Muscle layer of duodenum (tissue), 2 donors: ENCODE measurements around the gene PURA.

Experiments used
- H3K27ac ChIP-seq: one replicate; pipeline ENCODE4 v1.7.0; 2013; ENCODE audit warnings: mild to moderate bottlenecking, low read length
- H3K27me3 ChIP-seq: one replicate; pipeline ENCODE4 v1.7.0; 2013; ENCODE audit warnings: low read depth, mild to moderate bottlenecking, control low read depth, low read length
- H3K36me3 ChIP-seq, 2 donors: one replicate each; pipeline ENCODE4 v1.7.0; 2013; ENCODE audit warnings: low read length in 2 of 2, control low read depth in 1 of 2, mild to moderate bottlenecking in 1 of 2; ENCODE audit not compliant: insufficient read depth in 2 of 2, control insufficient read depth in 1 of 2
- H3K4me1 ChIP-seq, 2 donors: one replicate each; pipeline ENCODE4 v1.7.0; 2013; ENCODE audit warnings: low read length in 2 of 2, mild to moderate bottlenecking in 2 of 2, control low read depth in 1 of 2, moderate library complexity in 1 of 2; ENCODE audit not compliant: insufficient read depth in 2 of 2, control insufficient read depth in 1 of 2
- H3K4me3 ChIP-seq, 2 donors: one replicate each; pipeline ENCODE4 v1.7.0; 2013; ENCODE audit warnings: low read length in 2 of 2, low read depth in 1 of 2, mild to moderate bottlenecking in 1 of 2
- H3K9me3 ChIP-seq, 2 donors: one replicate each; pipeline ENCODE4 v1.7.0; 2013; ENCODE audit warnings: low read length in 2 of 2, control low read depth in 1 of 2, mild to moderate bottlenecking in 1 of 2; ENCODE audit not compliant: control insufficient read depth in 1 of 2
- donor health status: healthy.

Gene PURA

DNA sequence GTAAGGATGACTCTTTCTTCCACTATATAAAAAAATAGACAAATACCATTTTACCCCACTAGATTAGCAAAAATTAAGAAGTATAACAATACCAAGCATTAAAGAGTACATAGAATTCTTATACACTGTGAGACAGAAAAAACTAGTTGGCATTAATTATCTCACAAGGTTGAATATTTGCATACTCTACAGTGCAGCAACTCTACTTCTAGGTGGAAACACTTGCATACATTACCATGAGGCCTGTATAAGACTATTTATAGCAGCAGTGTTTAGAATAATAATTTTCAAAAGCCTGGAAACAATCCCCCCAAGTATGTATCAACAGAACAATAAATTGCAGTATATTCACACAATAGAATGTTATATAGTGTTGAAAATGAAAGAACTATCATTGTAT is 19.0 kb upstream of the PURA start:
- no peak overlapping the region for H3K4me3 ChIP-seq
- no peaks in the 10 kb centered on the region for H3K27me3 ChIP-seq
- H3K4me1 ChIP-seq: no peaks in the 10 kb centered on the region
- H3K27ac ChIP-seq: no peak overlapping the region
- no peaks in the 10 kb centered on the region for H3K36me3 ChIP-seq
- H3K9me3 ChIP-seq: peaks cover 8 to 14% of the 10 kb centered on the region in 2 donors

DNA sequence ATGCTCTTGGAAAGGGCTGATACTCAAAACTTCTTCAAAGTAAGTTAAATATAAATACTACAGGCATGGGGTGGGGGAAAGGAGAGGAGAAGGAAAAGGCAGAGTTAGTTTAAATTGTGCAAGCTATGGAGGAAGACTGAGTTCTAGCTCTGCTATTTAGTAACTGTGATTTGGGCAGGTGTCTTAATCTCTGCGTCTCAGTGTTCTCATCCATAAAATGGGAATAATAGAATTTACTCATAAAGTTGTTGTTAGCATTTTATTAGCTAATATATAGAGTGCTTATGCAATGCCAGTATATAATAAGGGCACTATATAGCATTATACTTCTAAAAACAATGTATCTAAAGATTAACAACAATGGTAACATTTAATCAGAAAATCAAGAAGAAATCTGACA is 12.7 kb upstream of the PURA start:
- Histone ChIP-seq H3K36me3 (no peaks in the 10 kb centered on the region), H3K27me3 (no peaks in the 10 kb centered on the region), H3K4me1 (no peaks in the 10 kb centered on the region), H3K27ac (no peak overlapping the region), H3K9me3 (no peaks in the 10 kb centered on the region), H3K4me3 (no peak overlapping the region)

DNA sequence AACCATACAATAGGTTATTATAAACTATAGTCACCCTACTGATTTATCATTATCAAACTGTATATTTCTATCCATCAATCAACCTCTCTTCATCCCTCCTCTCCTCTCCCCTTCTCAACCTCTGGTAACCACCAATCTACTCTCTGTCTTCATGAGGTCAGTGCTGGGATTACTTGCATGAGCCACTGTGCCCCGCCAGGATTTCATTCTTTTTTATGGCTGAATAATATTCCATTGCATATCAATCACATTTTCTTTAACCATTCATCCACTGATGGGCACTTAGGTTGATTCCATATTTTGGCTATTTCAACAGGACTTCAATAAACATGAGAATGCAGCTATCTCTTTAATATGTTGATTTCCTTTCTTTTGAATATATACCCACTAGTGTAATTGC is 10.8 kb upstream of the PURA start:
- Histone ChIP-seq H3K4me1 (peaks cover 0 to under 1% of the 10 kb centered on the region in 2 donors), H3K9me3 (no peaks in the 10 kb centered on the region), H3K27ac (no peak overlapping the region), H3K36me3 (no peaks in the 10 kb centered on the region), H3K4me3 (no peak overlapping the region), H3K27me3 (no peaks in the 10 kb centered on the region)

DNA sequence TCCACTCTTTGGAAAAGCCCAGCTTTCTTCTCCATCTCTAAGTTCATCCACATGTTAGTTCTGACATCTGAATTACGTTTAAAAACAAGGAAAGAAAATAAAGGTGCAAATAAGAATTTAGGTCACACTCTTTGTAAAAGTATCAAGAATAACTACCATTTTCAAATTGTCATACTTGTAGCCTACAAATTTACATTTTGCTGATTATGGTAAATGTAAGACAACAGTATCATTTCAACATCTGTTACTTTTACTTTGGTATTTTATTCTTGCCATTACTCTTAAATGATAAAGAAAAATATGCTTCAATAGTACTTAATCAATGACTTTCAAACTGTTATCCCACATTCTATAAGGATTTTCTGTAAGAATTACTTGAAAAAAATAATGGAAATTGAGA is 9.8 kb upstream of the PURA start:
- peaks cover 0 to 9% of the 10 kb centered on the region in 2 donors for H3K4me1 ChIP-seq
- no peak overlapping the region for H3K4me3 ChIP-seq
- no peak overlapping the region for H3K27ac ChIP-seq
- no peaks in the 10 kb centered on the region for H3K27me3 ChIP-seq
- H3K9me3 ChIP-seq: no peaks in the 10 kb centered on the region
- no peaks in the 10 kb centered on the region for H3K36me3 ChIP-seq

DNA sequence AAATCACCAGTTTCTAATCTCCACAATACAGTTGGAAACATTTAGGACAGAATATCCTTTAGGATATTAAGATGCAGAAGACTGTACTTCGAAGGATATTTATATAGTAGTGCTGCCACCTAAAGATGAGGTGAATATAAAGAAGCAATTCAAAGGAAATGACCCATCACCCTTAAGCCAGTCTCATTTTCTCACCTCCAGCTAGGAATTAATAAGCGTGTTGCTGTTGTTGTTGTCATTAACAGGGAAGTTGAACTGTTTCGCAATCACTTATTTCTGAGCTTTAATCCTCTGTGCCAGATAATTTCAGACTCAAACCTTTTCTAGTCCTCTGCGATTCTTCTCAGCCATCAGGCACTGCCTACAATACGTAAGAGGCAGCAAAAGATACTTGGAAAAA is 7.8 kb upstream of the PURA start:
- no peak overlapping the region for H3K27ac ChIP-seq
- H3K36me3 ChIP-seq: no peaks in the 10 kb centered on the region
- no peak overlapping the region for H3K4me3 ChIP-seq
- H3K27me3 ChIP-seq: no peaks in the 10 kb centered on the region
- no peaks in the 10 kb centered on the region for H3K9me3 ChIP-seq
- peaks cover 0 to 16% of the 10 kb centered on the region in 2 donors for H3K4me1 ChIP-seq

DNA sequence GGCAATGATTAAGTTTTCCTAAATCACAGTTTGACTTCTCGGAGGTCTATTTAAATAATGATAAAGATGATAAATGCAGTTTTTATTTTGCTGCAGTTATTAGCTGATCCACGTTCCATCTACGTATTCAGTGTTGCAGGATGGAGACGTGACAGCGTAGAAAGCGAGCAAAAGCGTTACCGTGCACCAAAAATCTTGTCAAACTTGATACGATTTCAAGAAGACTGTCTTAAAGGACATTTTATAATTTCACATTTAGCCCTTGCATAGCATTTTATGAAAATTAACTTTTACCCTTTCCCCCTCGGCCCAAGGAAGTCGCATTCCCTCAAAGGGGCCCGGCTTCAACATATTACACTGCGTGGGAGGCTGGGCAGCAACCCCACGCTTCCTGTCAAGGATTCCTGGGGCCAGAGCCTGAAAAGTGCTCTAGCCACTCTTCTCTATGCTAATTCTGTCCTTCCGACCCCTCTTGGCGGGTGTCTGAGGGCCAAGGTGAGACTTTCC is 7.1 kb upstream of the PURA start:
- Histone ChIP-seq H3K27me3 (no peaks in the 10 kb centered on the region), H3K9me3 (no peaks in the 10 kb centered on the region), H3K36me3 (no peaks in the 10 kb centered on the region), H3K4me3 (peak overlapping the region; percentile 47 to 87), H3K4me1 (peaks cover 0 to 22% of the 10 kb centered on the region in 2 donors), H3K27ac (peak overlapping the region; percentile 93)

DNA sequence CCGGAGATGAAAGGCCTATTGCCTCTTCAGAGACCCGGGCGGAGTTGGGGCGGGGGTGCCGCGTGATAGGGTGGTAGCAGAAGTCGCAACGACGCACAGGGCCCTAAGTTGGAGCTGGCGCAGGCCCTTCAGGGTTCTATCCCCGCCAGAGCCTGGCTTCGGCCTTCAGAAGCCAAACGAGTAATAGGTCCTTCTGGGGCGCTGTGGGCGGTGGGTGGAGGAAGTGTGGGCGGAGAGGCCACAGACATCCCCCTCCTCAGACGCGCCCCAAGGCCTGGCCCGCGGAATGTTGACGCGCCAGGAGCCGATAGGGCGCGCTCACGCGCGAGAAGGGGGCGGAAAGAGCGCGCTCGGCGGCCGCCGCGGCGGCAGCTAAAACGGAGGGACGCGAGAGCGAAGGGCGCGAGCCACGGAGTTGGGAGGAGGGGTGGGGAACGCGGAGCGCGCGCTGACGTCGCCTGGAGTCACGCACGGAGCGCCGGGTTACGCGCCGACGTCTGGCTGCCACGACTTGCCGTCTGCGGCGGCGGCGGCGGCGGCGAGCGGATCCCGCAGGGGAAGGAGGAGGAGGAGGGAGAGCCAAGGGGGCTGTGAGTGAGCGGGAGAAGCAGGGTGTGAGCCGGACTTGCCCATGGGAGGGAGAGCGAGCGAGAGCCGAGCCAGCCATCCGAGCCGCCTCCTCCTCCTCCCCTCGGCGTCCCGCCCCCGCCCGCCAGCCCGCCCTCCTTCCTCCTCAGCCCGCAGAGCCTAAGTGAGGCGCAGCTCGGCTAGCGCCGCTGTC is 6.4 kb upstream of the PURA start:
- Histone ChIP-seq H3K27ac (peak overlapping the region; percentile 93), H3K9me3 (no peaks in the 10 kb centered on the region), H3K4me3 (peak overlapping the region; percentile 80 to 87), H3K27me3 (no peaks in the 10 kb centered on the region), H3K36me3 (no peaks in the 10 kb centered on the region), H3K4me1 (peaks cover 0 to 29% of the 10 kb centered on the region in 2 donors)

DNA sequence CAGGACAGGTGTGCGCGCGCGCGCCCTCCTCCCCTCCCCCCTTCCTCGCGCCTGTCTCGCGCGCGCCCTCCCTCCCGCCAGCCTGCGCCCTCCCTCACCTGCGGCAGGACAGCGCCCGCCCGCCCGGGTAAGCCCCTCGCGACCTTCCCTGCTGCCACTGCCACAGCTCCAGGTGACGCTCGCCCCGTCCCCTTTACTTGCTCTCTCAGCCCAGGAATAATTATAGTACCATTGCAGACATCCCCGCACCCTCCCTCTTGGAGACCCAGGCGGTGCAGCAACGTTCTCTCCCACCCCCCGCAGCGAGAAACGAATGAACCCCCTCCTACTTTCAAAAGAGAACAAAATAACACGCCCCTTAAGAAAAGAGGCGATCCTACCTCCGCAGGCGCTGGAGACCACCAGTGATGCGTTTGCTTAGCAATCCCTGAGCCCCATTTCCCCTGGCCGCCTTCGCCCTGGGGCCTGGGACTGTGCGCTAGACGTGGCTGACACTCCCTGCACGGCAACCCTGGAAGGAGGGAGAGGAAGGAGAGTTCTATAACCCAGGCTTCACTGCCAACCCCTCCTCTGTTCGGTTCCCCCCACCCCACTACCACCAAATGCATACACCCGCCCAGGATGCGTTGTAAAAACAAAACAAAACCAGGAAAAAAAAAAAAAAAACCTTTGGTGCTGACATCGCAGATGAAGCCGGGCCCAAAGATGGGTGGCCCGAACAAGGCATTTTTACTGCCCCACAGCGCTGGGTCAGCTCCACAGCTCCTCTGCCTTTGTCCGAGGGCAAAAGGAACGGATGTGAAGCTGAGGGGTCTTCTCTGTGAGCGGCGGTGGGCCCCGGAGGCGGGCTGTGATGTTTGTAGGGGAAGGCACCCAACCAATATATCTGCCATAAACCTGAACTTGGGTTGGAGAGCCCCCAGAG is 5.6 kb upstream of the PURA start:
- Histone ChIP-seq H3K9me3 (no peaks in the 10 kb centered on the region), H3K4me1 (peaks cover 0 to 37% of the 10 kb centered on the region in 2 donors), H3K27me3 (no peaks in the 10 kb centered on the region), H3K36me3 (no peaks in the 10 kb centered on the region), H3K4me3 (peak overlapping the region; percentile 80 to 87), H3K27ac (peak overlapping the region; percentile 61)

DNA sequence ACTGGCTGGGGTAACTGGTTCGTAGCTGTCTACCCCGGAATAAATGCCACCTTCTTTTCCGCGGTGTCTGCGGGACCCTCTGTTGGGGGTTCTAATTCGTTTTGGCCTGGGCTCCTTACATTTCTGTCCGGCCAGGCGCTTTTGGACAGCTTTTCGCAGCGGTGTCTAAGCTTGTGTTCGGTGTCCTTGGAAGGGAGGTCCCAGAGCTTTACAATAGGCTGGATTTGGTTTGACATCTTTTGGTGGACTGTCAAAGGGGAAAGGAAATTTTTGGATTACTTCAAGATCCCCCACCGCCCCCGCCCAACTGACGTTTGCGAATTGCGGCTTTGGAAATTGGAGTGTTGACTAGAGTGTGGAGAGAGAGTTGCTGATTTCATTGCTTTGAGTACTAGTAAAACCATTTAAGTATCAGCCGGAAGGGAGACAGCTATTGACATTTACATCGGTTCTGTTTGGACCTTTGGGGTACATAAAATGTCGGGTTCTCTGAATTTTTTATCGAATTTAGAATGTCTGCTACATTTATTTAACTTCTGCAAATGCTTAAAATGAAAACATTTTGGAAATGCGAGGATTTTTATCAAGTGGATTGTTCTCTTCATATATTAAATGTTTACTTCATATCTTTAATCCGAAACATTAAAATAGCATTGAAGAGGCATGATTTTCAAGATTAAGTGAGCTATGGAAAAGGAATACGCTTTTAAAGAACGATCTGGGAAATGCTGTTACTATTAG is 4.7 kb upstream of the PURA start:
- no peaks in the 10 kb centered on the region for H3K9me3 ChIP-seq
- no peaks in the 10 kb centered on the region for H3K27me3 ChIP-seq
- H3K4me1 ChIP-seq: peaks cover 0 to 40% of the 10 kb centered on the region in 2 donors
- H3K36me3 ChIP-seq: no peaks in the 10 kb centered on the region
- H3K27ac ChIP-seq: peak overlapping the region; percentile 61
- H3K4me3 ChIP-seq: peak overlapping the region; percentile 80 to 87

DNA sequence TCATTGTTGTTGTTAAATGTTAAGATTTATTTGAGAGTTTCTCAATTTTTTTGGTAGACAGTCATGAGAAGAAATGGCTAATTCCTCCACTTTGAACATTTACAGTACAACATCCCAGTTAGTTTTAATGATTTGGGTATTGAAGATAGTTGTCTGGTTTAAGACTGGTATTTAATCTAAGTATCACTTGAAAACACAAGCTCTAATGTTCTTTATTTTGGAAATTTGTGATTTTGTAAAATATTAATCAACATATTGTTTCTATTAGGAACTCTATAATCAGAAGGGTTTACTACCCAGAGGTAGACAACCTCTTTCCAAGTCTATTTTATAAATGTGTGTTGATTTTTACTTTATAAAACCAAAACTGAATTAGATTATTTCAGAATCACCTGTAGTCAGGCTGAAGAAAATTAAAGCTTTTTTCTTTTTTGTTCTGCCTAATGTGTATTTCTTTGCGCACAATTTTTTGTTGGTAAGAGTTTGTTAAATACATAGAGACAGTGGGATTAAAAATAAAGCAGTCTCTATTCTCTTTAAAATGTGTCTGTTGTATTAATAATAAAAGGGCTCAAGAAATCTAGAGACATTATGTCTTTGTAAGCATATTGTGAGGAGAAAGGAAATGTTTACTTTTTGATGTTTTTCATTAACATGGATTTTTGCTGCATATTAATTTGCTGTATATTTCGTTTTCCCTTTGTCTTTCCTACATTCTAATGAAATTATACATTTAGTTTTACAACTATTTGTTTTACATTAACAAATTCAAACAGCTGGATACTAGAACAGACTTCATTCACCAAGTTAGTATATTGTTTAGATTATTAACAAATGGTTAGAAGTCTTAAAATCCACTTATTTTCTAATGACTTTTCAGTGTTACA is 3.9 kb upstream of the PURA start:
- H3K4me1 ChIP-seq: peaks cover 0 to 45% of the 10 kb centered on the region in 2 donors

More for the DNA sequence above, 3.9 kb upstream of the PURA start:
- Histone ChIP-seq H3K4me3 (peak overlapping the region in 1 of 2 donors; percentile 87), H3K9me3 (no peaks in the 10 kb centered on the region), H3K27ac (no peak overlapping the region), H3K36me3 (peaks cover 0 to 4% of the 10 kb centered on the region in 2 donors), H3K27me3 (no peaks in the 10 kb centered on the region)
